Measurements from ENCODE around the gene FAM114A2.

DNA sequence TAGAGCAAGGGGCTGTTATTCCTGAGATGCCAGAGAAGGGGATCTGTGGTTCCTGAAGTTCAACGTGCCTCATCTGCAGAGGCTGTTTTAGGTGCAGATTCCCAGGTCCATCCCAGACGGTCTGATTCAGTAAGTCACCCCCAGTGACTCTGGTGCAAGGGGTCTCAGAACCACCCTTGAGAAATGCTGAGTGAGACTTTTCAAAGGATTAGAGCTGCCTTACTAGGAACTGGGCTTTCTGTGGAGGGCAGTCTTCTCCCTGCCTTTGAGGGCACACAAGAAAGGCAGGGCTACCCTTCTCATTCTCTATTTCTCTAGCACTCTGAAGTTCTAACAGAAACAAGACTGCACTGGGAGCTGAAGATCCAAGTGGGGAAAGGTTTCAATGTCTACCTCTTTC is 66.5 kb downstream of the FAM114A2 start:
- TF ChIP-seq, protein P1, sequence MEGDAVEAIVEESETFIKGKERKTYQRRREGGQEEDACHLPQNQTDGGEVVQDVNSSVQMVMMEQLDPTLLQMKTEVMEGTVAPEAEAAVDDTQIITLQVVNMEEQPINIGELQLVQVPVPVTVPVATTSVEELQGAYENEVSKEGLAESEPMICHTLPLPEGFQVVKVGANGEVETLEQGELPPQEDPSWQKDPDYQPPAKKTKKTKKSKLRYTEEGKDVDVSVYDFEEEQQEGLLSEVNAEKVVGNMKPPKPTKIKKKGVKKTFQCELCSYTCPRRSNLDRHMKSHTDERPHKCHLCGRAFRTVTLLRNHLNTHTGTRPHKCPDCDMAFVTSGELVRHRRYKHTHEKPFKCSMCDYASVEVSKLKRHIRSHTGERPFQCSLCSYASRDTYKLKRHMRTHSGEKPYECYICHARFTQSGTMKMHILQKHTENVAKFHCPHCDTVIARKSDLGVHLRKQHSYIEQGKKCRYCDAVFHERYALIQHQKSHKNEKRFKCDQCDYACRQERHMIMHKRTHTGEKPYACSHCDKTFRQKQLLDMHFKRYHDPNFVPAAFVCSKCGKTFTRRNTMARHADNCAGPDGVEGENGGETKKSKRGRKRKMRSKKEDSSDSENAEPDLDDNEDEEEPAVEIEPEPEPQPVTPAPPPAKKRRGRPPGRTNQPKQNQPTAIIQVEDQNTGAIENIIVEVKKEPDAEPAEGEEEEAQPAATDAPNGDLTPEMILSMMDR (conservative IDR thresholded peaks at IDR 0.05): no peak
- no peak for TF ChIP-seq ZFX (IDR thresholded peaks at IDR 0.05)

Measured in C4-2B (cell line).